ENCODE measurements around the gene DAPK2. TPM values are rescaled to one million over a fixed set of nuclear protein-coding genes. Genes with fewer than 3 reads are reported as not detected.

Gene DAPK2
- total and polyA plus RNA-seq, 2 donors (not counting 1 experiment from before 2014, with no cell fraction given) = 14.4 to 21.4 TPM

GRCh38 chr15:64048781-64049460 lies 2.6 kb upstream of the DAPK2 start:
- Histone ChIP-seq H3K4me1 (ENCODE audit: control insufficient read depth, extremely low read depth, insufficient read depth, low read length) (peaks cover 6% of the 10 kb centered on the region), H3K79me2 (ENCODE audit: control insufficient read depth, insufficient read depth, low read length) (no peaks in the 10 kb centered on the region), H3K4me3 (replicated peaks in 1 of 4; ENCODE audit: control extremely low read depth in 1 of 4, insufficient read depth in 1 of 4, low read depth in 3 of 4, low read length in 4 of 4) (no peak overlapping the region), H2AFZ (ENCODE audit: low read length) (no peak overlapping the region), H3K36me3 (ENCODE audit: control insufficient read depth, insufficient read depth, low read length) (no peaks in the 10 kb centered on the region), H3K9me3 (ENCODE audit: control insufficient read depth, insufficient read depth, low read depth, low read length) (no peaks in the 10 kb centered on the region), H3K27ac (ENCODE audit: insufficient read depth, low read length) (no peak overlapping the region), H4K20me1 (ENCODE audit: control insufficient read depth, extremely low read depth, insufficient read depth, low read length) (no peaks in the 10 kb centered on the region), H3K9ac (ENCODE audit: insufficient read depth, low read length) (no peak overlapping the region), H3K4me2 (ENCODE audit: extremely low read depth, insufficient read depth, low read length) (no peak overlapping the region), H3K27me3 (ENCODE audit: control insufficient read depth, insufficient read depth, low read length) (peaks cover 13% of the 10 kb centered on the region)
- no peak for DNase-seq (ENCODE audit: low read depth in 2 of 2)
- TF ChIP-seq EZH2 (IDR thresholded peaks at IDR 0.05; ENCODE audit: low read length, missing control alignments) = no peak
- no peak for TF ChIP-seq CTCF (conservative IDR thresholded peaks at IDR 0.05 in 1 of 2, IDR thresholded peaks at IDR 0.05 in 1 of 2; ENCODE audit: low read depth in 1 of 2, low read length in 2 of 2)

- H3K4me1 ChIP-seq (ENCODE audit: control insufficient read depth, extremely low read depth, insufficient read depth, low read length) = peaks cover 6% of the 10 kb centered on the region
- H3K4me2 ChIP-seq (ENCODE audit: extremely low read depth, insufficient read depth, low read length) = peak overlapping the region; percentile 65
- H3K9me3 ChIP-seq (ENCODE audit: control insufficient read depth, insufficient read depth, low read depth, low read length) = no peaks in the 10 kb centered on the region
- H3K79me2 ChIP-seq (ENCODE audit: control insufficient read depth, insufficient read depth, low read length) = no peaks in the 10 kb centered on the region
- H4K20me1 ChIP-seq (ENCODE audit: control insufficient read depth, extremely low read depth, insufficient read depth, low read length) = no peaks in the 10 kb centered on the region
- H3K36me3 ChIP-seq (ENCODE audit: control insufficient read depth, insufficient read depth, low read length) = no peaks in the 10 kb centered on the region
- H3K27ac ChIP-seq (ENCODE audit: insufficient read depth, low read length) = no peak overlapping the region
- DNase-seq (ENCODE audit: low read depth in 2 of 2) = peak in 1 of 2 donors; percentile 11
- H3K4me3 ChIP-seq (replicated peaks in 1 of 4; ENCODE audit: control extremely low read depth in 1 of 4, insufficient read depth in 1 of 4, low read depth in 3 of 4, low read length in 4 of 4) = peak overlapping the region; percentile 3 to 65 (median 42)
- TF ChIP-seq EZH2 (IDR thresholded peaks at IDR 0.05; ENCODE audit: low read length, missing control alignments) (no peak), CTCF (conservative IDR thresholded peaks at IDR 0.05 in 1 of 2, IDR thresholded peaks at IDR 0.05 in 1 of 2; ENCODE audit: low read depth in 1 of 2, low read length in 2 of 2) (no peak)
- no peak overlapping the region for H2AFZ ChIP-seq (ENCODE audit: low read length)
- H3K27me3 ChIP-seq (ENCODE audit: control insufficient read depth, insufficient read depth, low read length) = peaks cover 13% of the 10 kb centered on the region
- H3K9ac ChIP-seq (ENCODE audit: insufficient read depth, low read length) = peak overlapping the region; percentile 51
Measured at GRCh38 chr15:64045774-64046420, 388 bp downstream of the DAPK2 start.

GRCh38 chr15:64045101-64045435 lies 1.2 kb downstream of the DAPK2 start:
- no peaks in the 10 kb centered on the region for H3K79me2 ChIP-seq (ENCODE audit: control insufficient read depth, insufficient read depth, low read length)
- no peaks in the 10 kb centered on the region for H4K20me1 ChIP-seq (ENCODE audit: control insufficient read depth, extremely low read depth, insufficient read depth, low read length)
- no peaks in the 10 kb centered on the region for H3K9me3 ChIP-seq (ENCODE audit: control insufficient read depth, insufficient read depth, low read depth, low read length)
- DNase-seq (ENCODE audit: low read depth in 2 of 2) = no peak
- H3K27ac ChIP-seq (ENCODE audit: insufficient read depth, low read length) = no peak overlapping the region
- no peak overlapping the region for H3K4me2 ChIP-seq (ENCODE audit: extremely low read depth, insufficient read depth, low read length)
- H3K4me1 ChIP-seq (ENCODE audit: control insufficient read depth, extremely low read depth, insufficient read depth, low read length) = peaks cover 6% of the 10 kb centered on the region
- H3K27me3 ChIP-seq (ENCODE audit: control insufficient read depth, insufficient read depth, low read length) = peaks cover 13% of the 10 kb centered on the region
- peak overlapping the region in 1 of 4 experiments; percentile 65 for H3K4me3 ChIP-seq (replicated peaks in 1 of 4; ENCODE audit: control extremely low read depth in 1 of 4, insufficient read depth in 1 of 4, low read depth in 3 of 4, low read length in 4 of 4)
- TF ChIP-seq EZH2 (IDR thresholded peaks at IDR 0.05; ENCODE audit: low read length, missing control alignments) (no peak), CTCF (conservative IDR thresholded peaks at IDR 0.05 in 1 of 2, IDR thresholded peaks at IDR 0.05 in 1 of 2; ENCODE audit: low read depth in 1 of 2, low read length in 2 of 2) (no peak)
- H3K9ac ChIP-seq (ENCODE audit: insufficient read depth, low read length) = no peak overlapping the region
- no peak overlapping the region for H2AFZ ChIP-seq (ENCODE audit: low read length)
- H3K36me3 ChIP-seq (ENCODE audit: control insufficient read depth, insufficient read depth, low read length) = no peaks in the 10 kb centered on the region

All from fibroblast of lung (primary cell).